ENCODE data around the gene C6orf62. TPM values are rescaled to one million over a fixed set of nuclear protein-coding genes. Genes with fewer than 3 reads are reported as not detected.

The C6orf62 gene
- total and polyA plus RNA-seq, 2 donors (not counting 3 experiments of a cell fraction or from before 2014, with no cell fraction given): 36.5 to 129 TPM

DNA sequence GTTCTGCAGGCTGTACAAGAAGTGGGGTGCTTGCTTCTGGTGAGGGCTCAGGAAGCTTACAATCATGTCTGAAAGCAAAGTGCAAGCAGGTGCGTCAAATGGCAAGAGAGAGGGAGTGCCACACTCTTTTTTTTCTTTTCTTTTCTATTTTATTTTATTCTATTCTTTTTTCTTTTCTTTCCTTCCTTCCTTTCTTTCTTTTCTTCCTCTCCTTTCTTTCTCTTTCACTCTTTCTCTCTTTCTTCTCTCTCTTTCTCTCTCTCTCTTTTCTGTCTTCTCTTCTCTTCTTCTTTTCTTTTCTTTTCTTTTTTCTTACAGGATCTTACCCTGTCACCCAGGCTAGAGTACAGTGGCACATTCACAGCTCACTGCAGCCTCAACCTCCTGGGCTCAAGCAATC is 32.5 kb downstream of the C6orf62 start:
- no peak for FAIRE-seq
- no peaks in the 10 kb centered on the region for H3K4me1 ChIP-seq (ENCODE audit: control insufficient read depth, extremely low read depth, insufficient read depth, low read length)
- no peaks in the 10 kb centered on the region for H3K9me3 ChIP-seq (replicated peaks; ENCODE audit: control insufficient read depth, insufficient read depth, low read length)
- H3K9ac ChIP-seq (replicated peaks; ENCODE audit: extremely low read depth, insufficient read depth, low read length): no peak overlapping the region
- no peak overlapping the region for H3K4me2 ChIP-seq (ENCODE audit: insufficient read depth, low read length)
- no peak overlapping the region for H3K4me3 ChIP-seq (replicated peaks in 1 of 3; ENCODE audit: insufficient read depth in 1 of 3, low read depth in 1 of 3, low read length in 3 of 3)
- CTCF ChIA-PET: interaction anchor here (1.0 kb wide), 1 partner anchor 105 kb away, joined by 3 read pairs; no protein-coding TSS in a partner anchor
- intact Hi-C loops (cut with micrococcal nuclease) (no loop called here), dilution Hi-C loops (cut with MboI; ENCODE audit: extremely low pct_ligation_motif_present, low sequenced_read_pairs) (no loop called here)
- no peaks in the 10 kb centered on the region for H4K20me1 ChIP-seq (replicated peaks; ENCODE audit: control insufficient read depth, extremely low read depth, insufficient read depth, low read length)
- no peaks in the 10 kb centered on the region for H3K79me2 ChIP-seq (ENCODE audit: control insufficient read depth, insufficient read depth, low read length)
- H3K9me1 ChIP-seq (replicated peaks; ENCODE audit: control insufficient read depth, extremely low read depth, insufficient read depth, low read length): no peaks in the 10 kb centered on the region
- TF ChIP-seq, protein P1, sequence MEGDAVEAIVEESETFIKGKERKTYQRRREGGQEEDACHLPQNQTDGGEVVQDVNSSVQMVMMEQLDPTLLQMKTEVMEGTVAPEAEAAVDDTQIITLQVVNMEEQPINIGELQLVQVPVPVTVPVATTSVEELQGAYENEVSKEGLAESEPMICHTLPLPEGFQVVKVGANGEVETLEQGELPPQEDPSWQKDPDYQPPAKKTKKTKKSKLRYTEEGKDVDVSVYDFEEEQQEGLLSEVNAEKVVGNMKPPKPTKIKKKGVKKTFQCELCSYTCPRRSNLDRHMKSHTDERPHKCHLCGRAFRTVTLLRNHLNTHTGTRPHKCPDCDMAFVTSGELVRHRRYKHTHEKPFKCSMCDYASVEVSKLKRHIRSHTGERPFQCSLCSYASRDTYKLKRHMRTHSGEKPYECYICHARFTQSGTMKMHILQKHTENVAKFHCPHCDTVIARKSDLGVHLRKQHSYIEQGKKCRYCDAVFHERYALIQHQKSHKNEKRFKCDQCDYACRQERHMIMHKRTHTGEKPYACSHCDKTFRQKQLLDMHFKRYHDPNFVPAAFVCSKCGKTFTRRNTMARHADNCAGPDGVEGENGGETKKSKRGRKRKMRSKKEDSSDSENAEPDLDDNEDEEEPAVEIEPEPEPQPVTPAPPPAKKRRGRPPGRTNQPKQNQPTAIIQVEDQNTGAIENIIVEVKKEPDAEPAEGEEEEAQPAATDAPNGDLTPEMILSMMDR (IDR thresholded peaks at IDR 0.05; ENCODE audit: extremely low read depth in 1 of 2, insufficient read depth in 1 of 2, low read depth in 1 of 2, low read length in 2 of 2): no peak
- TF ChIP-seq, protein P2, sequence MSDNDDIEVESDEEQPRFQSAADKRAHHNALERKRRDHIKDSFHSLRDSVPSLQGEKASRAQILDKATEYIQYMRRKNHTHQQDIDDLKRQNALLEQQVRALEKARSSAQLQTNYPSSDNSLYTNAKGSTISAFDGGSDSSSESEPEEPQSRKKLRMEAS (IDR thresholded peaks at IDR 0.05; ENCODE audit: insufficient read depth, insufficient read length): no peak
- TF ChIP-seq POLR2AphosphoS5 (IDR thresholded peaks at IDR 0.05; ENCODE audit: insufficient read depth, low read depth, low read length) (no peak), EZH2 (IDR thresholded peaks at IDR 0.05; ENCODE audit: borderline replicate concordance, low read depth, low read length, severe bottlenecking) (no peak), JUN (IDR thresholded peaks at IDR 0.05; ENCODE audit: borderline replicate concordance, insufficient read depth, insufficient read length, low read depth) (no peak), MYC (IDR thresholded peaks at IDR 0.05; ENCODE audit: low read depth, low read length) (no peak), FOS (IDR thresholded peaks at IDR 0.05; ENCODE audit: borderline replicate concordance, insufficient read depth, low read length) (no peak), POLR2A (IDR thresholded peaks at IDR 0.05; ENCODE audit: low read depth, low read length) (no peak)
- H3K27me3 ChIP-seq (ENCODE audit: control insufficient read depth in 2 of 2, insufficient read depth in 2 of 2, low read length in 2 of 2): no peaks in the 10 kb centered on the region
- no peak overlapping the region for H2AFZ ChIP-seq (ENCODE audit: low read depth, low read length)
- no TSS peak for BruUV-seq (replicated peaks)
- no peaks in the 10 kb centered on the region for H3K36me3 ChIP-seq (ENCODE audit: control insufficient read depth in 2 of 2, extremely low read depth in 1 of 2, insufficient read depth in 2 of 2, low read length in 2 of 2)
- H3K27ac ChIP-seq (ENCODE audit: insufficient read depth, low read depth, low read length): no peak overlapping the region
- POLR2A ChIA-PET: no interaction called here
- no peak for DNase-seq (ENCODE audit: low read depth, low spot score)
